GM21360 (cell line): ENCODE measurements around the gene DCLK1.

Experiments
- ATAC-seq: cut with Tn5 transposase; IDR thresholded peaks from one replicate; pipeline ENCODE4 v1.9.1; 2021; ENCODE audit warnings: mild to moderate bottlenecking, moderate library complexity; ENCODE audit not compliant: unreplicated experiment

The DCLK1 gene

DNA sequence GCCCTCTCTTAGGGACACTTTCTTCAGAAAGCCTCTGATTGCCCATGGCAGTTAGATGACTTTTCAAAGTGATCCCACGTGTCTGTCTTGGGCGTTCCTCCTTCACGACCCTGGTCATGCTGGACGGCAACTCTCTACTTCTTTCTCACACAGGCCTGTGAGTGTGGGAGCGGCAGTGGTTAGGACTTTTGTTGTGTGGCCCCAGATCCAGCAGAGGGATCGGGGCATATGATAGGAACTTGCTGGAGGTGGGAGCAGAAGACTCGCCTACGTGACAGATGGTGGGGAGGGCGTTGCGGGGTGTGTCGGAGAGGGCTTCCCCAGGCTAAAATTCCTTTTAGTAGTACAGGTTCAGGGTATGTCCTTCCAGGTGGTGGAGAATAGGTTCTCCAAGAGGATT lies 365.2 kb downstream of the DCLK1 start:
- ATAC-seq = no peak

DNA sequence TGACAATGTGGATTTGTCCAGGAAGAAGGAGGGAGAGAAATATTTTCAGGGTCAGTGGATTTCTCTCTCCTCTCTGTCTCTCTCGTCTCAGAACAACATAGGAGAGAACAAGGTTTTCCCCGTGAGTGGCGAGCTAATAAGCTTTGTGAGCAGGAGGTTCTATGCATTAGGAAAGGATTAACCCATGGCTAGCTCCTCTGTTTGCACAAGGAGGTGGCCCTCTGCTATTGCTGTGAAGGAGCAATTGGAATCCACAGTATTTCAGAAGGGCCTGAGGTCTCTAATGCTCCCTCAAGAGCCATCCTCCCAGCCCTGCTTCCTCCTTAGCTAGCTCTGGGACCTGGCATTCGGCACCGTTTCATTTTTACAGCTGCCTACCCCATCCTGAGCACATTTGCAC lies 365.8 kb downstream of the DCLK1 start:
- no peak for ATAC-seq

GRCh38 chr13:35764326-35765015 lies 366.7 kb downstream of the DCLK1 start:
- no peak for ATAC-seq

DNA sequence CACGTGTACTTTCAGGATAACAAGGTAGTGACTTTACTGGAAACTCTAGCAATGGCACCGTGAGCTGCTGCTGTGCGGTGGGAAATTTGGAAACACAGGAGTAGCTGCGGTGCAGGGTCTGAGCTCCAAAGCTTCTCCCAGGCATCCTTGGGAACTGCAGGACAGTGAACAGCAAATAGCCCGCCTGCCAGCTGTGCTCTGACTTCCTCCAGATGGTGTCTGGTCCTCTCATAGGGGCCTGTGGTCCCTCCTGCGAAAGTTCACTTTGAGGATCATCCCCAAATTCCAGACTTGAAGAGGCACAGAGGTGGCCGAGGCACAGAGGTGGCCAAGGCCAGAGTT lies 367.4 kb downstream of the DCLK1 start:
- no peak for ATAC-seq

DNA sequence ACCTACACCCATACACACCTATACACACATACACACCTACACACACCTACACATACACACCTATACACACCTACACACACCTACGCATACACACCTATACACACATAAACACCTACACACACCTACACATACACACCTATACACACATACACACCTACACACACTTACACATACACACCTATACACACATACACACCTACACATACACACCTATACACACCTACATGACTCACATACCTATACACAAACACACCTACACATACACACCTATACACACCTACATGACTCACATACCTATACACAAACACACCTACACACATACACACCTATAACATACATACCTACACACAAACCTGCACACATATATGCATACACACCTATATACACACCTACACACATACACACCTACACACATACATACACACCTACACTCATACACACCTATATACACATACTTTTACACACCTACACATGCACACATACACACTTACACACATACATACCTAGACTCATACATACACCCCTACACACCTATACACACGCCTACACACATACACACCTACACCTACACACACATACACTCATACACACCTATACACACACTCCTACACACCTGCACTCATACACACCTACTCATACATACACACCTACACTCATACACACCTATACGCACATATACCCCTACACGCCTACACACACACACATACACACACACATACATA lies 368.0 kb downstream of the DCLK1 start:
- no peak for ATAC-seq

- ATAC-seq = no peak
Observed at GRCh38 chr13:35761440-35762252, 369.5 kb downstream of the DCLK1 start.

DNA sequence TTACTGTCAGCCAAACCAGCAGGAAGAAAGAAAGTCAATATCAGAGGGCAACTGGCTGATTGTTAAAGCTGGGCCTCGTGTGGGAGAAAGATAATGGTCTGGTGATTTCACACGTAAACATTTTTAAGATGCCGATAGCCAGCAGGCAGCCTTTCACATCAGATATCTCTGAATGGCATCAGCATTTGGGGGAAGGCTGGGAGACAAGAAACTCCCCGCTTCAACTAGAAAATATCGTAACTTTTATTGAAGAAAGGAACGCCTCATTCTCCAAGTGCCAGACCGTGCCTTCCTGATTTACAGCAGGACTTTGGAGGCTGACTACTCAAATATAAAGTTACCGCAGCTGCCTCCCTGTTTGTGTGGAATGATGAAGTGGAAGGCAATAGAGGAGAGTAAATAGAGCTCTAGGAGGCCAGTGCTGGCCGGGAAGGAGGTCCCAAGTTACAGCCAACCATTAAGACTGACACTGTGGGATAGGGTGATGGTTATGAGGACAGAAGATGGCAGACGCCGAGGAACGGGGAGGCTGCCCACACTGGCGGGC lies 370.4 kb downstream of the DCLK1 start:
- ATAC-seq = no peak

DNA sequence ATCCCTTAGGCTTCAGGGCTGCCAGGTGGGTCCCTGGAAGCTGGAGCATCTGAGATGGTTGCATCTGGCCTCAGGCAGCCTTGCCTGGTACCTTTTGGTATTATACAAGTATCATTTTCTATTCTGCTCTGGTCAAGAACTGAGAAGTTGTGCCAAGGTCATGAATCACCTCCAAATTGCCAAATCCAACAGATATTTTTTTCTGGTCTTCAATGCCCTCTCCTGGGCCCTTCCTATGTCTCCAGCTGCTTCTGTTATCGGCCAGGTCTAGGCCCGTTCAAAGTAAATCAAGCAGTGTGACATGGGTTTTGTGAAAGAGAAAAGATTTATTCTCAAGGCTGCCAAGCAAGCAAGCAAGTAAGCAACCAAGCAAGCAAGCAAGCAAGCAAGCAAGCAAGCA lies 383.6 kb downstream of the DCLK1 start:
- no peak for ATAC-seq

DNA sequence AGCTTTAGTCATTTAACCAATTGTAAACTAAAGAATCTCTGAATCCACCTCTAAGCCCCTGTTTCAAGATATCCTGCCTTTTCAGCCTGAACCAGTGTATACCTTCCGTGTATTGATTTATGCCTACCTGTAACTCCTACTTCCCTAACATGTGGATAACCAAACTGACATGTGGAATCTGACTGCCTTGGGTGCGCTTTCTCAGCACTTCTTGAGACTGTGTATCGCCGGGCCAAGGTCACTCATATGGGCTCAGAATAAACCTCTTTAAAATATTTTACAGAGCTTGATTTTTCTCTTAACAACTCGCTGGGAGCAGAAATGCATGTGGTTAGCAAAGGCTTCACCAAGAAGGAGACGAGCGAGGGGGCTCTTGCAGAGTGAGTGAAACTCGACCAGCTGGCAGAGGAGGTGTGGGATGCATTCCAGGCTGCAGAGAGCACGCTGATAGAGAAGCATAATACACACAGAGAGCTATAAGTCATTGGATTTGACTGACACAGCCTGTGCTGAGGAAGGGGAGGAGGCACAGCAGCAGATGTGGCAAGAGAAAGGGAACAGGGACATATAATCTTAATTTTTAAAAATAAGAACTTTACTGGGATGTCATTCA lies 386.5 kb downstream of the DCLK1 start:
- ATAC-seq = no peak

- no peak for ATAC-seq
Observed at GRCh38 chr13:35744144-35744543, 387.0 kb downstream of the DCLK1 start.

- ATAC-seq = no peak
Observed at GRCh38 chr13:35743165-35743564, 388.0 kb downstream of the DCLK1 start.

DNA sequence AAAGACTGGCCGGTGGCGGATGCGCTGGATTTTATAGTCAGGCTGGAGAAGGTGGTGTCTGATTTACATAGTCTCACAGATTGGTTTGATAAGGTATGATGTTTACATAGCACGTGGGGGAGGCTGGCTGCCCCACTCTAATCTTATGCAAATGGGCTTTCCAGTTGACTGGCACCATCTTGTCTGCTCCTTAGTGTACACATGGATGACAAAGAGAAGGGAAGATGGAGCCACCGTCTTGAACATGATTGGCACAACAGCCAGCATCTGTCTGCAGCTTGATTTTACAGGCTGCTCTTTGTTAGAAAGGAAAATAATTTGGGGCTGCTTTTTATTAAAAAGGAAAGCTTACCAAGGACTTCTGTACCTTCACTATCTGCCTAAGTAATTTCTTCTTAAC lies 389.5 kb downstream of the DCLK1 start:
- no peak for ATAC-seq

DNA sequence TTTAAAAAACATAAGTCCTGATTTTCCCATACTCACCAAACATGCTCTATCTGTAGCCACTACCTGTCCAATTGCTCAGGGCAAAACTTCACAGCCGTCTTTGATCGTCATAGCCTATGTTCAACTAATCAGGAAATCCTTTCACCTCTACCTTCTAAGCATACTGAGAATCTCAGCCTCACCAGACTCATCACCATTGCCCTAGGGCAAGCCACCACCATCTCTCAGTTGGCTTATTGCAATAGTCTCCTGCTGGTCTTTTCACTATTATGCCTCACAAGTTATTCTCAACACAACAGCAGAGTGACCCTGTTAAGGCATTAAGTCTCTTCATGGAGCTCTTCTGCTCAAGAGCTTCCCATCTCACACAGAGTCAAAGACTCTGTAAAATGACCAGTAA lies 394.3 kb downstream of the DCLK1 start:
- ATAC-seq = no peak

GRCh38 chr13:35733827-35734226 lies 397.4 kb downstream of the DCLK1 start:
- no peak for ATAC-seq

DNA sequence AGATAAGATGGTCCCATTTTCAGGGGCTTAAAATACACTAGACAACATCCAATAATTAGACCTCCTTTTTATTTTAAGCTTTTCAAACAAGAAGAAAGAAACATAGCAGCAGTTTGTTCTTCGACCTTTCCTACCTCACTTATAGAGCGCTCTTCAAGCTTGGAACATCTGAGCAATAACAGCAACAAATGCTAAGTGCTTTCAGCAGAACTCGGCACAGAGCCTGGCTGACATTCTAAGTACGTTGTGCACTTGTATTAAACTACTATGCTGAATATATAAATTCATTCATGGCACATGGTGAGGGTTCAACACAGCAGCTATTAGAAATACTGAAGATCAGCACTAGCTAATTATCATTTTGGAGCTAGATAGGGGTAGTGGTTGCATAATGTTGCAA lies 398.6 kb downstream of the DCLK1 start:
- ATAC-seq = no peak

GRCh38 chr13:35731471-35731870 lies 399.7 kb downstream of the DCLK1 start:
- ATAC-seq = no peak

- ATAC-seq = no peak
Observed at GRCh38 chr13:35729926-35730627, 401.1 kb downstream of the DCLK1 start.

GRCh38 chr13:35727881-35728280 lies 403.3 kb downstream of the DCLK1 start:
- ATAC-seq = no peak

DNA sequence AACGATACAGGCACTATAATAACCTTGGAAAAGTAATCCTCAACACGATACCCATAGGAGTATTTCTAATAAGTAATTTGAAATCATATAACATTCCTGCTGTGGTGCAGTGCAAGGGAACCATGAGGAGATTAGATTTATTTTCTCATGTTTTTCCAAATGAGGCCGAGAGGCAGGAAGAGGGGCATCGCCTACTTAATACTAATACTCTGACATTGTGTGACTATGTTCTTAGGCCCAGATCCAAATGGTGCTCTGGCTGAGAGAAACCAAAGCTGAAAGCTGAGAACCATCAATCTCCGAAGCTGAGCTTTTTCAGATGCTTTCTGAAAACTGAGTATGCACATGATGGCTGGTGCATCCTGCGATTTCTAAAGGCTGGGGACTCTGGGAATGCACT lies 406.7 kb downstream of the DCLK1 start:
- ATAC-seq = no peak

DNA sequence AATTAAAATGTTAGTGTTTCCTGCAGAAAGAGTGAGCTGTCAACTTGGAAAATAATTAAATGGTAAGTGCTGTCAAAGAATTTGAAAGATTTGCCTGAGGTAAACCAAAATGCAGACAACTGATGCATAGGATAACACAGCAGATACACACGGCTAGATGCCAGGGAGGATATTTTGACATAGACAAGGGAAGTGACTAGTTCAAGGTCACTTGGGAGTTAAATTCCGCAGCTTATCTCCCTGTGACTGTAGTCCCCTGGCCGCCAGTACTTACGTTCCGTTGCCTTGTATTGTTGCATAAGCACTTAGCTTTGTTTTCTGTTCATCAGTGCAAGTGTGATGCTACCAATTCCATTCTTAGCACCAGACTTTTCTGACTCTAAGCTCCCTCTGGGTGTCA lies 407.4 kb downstream of the DCLK1 start:
- ATAC-seq = no peak

DNA sequence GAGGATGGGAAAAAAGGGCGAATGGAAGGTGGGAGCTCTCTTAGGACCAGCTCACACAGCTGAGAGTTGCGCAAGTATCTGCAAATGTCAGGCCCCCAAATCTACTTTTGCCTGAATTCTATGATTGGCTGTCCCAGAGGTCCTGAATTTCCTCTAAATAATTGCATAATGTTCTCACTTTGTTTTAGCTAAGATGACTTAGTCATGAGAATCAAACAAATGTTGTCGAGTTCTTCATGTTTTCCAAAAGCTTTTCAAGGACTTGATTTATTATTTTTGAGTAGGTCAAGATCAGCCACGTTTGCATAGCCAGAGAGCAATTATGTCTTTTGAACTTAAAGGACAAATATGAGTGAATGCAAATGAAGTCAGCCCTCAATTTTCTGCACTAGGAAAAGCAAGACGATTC lies 408.1 kb downstream of the DCLK1 start:
- no peak for ATAC-seq
